ENCODE measurements around the gene MROH7. TPM values are rescaled to one million over a fixed set of nuclear protein-coding genes. Genes with fewer than 3 reads are reported as not detected.

The MROH7 gene
- total RNA-seq, 1 donor from 2014 or later: 2.0 TPM

GRCh38 chr1:54716299-54717047, 74.9 kb downstream of the MROH7 start:
- DNase-seq (ENCODE audit: low spot score in 2 of 2): peak in 1 of 2 donors; percentile 9
- no peak for TF ChIP-seq CTCF (IDR thresholded peaks at IDR 0.05)
- H3K4me1 ChIP-seq: peaks cover 0 to 8% of the 10 kb centered on the region in 2 donors
- no peaks in the 10 kb centered on the region for H3K9me3 ChIP-seq
- H3K4me3 ChIP-seq: peak overlapping the region; percentile 69 to 92
- peaks cover 0 to 17% of the 10 kb centered on the region in 2 donors for H3K36me3 ChIP-seq
- H3K27ac ChIP-seq: peak overlapping the region; percentile 73 to 82
- intact Hi-C loops (cut with DNase I): loop anchor here (5.0 to 10.0 kb wide), 4 partner anchors 222 to 664 kb away; partner anchors contain the start of genes SSBP3, TCEANC2 and TMEM59
- no peaks in the 10 kb centered on the region for H3K27me3 ChIP-seq

- Histone ChIP-seq H3K27me3 (no peaks in the 10 kb centered on the region), H3K9me3 (no peaks in the 10 kb centered on the region), H3K4me1 (peaks cover 0 to 3% of the 10 kb centered on the region in 2 donors), H3K36me3 (peaks cover 32 to 66% of the 10 kb centered on the region in 2 donors), H3K27ac (no peak overlapping the region), H3K4me3 (no peak overlapping the region)
- intact Hi-C loops (cut with DNase I): no loop called here
- no peak for TF ChIP-seq CTCF (IDR thresholded peaks at IDR 0.05)
- no peak for DNase-seq (ENCODE audit: low spot score in 2 of 2)
Measured at GRCh38 chr1:54721719-54722118, 80.1 kb downstream of the MROH7 start.

DNA sequence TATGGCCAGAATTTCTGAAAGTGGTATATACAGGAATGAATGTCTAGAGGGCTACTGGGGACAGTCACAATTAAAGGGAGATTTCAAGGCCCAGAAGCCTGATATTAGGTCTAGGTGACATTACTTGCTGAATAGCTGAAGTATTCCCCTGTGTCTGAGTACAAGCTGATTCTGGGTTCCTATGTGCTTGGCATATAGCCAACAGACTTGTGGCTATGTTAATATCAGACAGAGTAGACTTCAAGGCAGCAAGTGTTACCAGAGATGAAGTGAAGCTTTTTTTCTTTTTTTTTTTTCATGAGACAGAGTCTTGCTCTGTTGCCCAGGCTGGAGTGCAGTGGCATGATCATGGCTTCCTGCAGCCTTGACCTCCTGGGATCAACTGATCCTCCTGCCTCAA, 82.4 kb downstream of the MROH7 start:
- Histone ChIP-seq H3K27ac (no peak overlapping the region), H3K4me3 (no peak overlapping the region), H3K36me3 (peaks cover 32 to 60% of the 10 kb centered on the region in 2 donors), H3K4me1 (no peaks in the 10 kb centered on the region), H3K9me3 (no peaks in the 10 kb centered on the region), H3K27me3 (no peaks in the 10 kb centered on the region)
- intact Hi-C loops (cut with DNase I): no loop called here
- no peak for TF ChIP-seq CTCF (IDR thresholded peaks at IDR 0.05)
- no peak for DNase-seq (ENCODE audit: low spot score in 2 of 2)

DNA sequence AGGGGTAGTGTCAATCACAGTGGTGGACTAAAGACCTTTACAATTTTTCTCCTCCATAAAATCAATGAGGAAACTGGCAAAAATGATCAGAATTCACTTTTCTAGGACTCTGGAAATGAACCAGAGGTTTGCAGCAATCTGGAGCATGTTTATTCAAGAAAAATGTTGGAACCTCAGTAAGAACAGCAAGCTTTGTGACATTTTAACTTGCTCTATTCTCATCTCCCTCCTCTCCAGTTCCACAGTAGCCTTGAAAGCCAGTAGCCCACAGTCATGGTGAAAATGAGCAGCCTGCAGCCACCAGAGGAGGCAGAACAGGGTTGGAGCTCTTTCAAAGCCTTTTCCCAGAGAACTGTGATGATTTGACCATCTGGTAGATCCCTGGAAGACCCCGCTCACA, 83.2 kb downstream of the MROH7 start:
- H3K9me3 ChIP-seq: no peaks in the 10 kb centered on the region
- peaks cover 35 to 63% of the 10 kb centered on the region in 2 donors for H3K36me3 ChIP-seq
- H3K27me3 ChIP-seq: no peaks in the 10 kb centered on the region
- intact Hi-C loops (cut with DNase I): no loop called here
- H3K27ac ChIP-seq: no peak overlapping the region
- DNase-seq (ENCODE audit: low spot score in 2 of 2): peak in 1 of 2 donors; percentile 30
- no peaks in the 10 kb centered on the region for H3K4me1 ChIP-seq
- TF ChIP-seq CTCF (IDR thresholded peaks at IDR 0.05): no peak
- H3K4me3 ChIP-seq: no peak overlapping the region

- TF ChIP-seq CTCF (IDR thresholded peaks at IDR 0.05): no peak
- Histone ChIP-seq H3K4me1 (no peaks in the 10 kb centered on the region), H3K27me3 (no peaks in the 10 kb centered on the region), H3K27ac (no peak overlapping the region), H3K4me3 (no peak overlapping the region), H3K9me3 (no peaks in the 10 kb centered on the region), H3K36me3 (peaks cover 56 to 78% of the 10 kb centered on the region in 2 donors)
- no peak for DNase-seq (ENCODE audit: low spot score in 2 of 2)
- intact Hi-C loops (cut with DNase I): no loop called here
Measured at GRCh38 chr1:54728027-54728426, 86.4 kb downstream of the MROH7 start.
